WERI-Rb-1 (cell line): Measurements from ENCODE around the gene MEGF8.

Experiments used
- DNase-seq: peaks from one replicate; pipeline ENCODE4 v3.0.0-alpha.2; 2020
- H3K27ac ChIP-seq: fragments of 250-450 bp; sonication (Bioruptor Pico); 2 replicates; pipeline ENCODE4 v1.5.1; 2020; ENCODE audit warnings: mild to moderate bottlenecking, moderate library complexity
- H3K27me3 ChIP-seq: fragments of 250-450 bp; sonication (Bioruptor Pico); 2 replicates; pipeline ENCODE4 v1.5.1; 2021; ENCODE audit warnings: mild to moderate bottlenecking, low read depth, moderate library complexity; ENCODE audit not compliant: insufficient read depth, severe bottlenecking
- H3K36me3 ChIP-seq: fragments of 250-450 bp; sonication (Bioruptor Pico); 2 replicates; pipeline ENCODE4 v1.5.1; 2020; ENCODE audit warnings: mild to moderate bottlenecking, moderate library complexity
- H3K4me3 ChIP-seq: 2 replicates; pipeline ENCODE4 v1.5.1; 2011; ENCODE audit warnings: low read depth, mild to moderate bottlenecking, control low read depth, low read length
- H3K9me3 ChIP-seq: fragments of 250-450 bp; sonication (Bioruptor Pico); 2 replicates; pipeline ENCODE4 v1.5.1; 2021; ENCODE audit warnings: mild to moderate bottlenecking, moderate library complexity; ENCODE audit not compliant: severe bottlenecking
- TF ChIP-seq, protein P1 (sequence below): IDR thresholded peaks from 2 replicates; pipeline ENCODE4 v1.5.1; 2011; ENCODE audit warnings: low read depth, mild to moderate bottlenecking, control low read depth, inconsistent platforms, low read length

MEGF8 gene

DNA sequence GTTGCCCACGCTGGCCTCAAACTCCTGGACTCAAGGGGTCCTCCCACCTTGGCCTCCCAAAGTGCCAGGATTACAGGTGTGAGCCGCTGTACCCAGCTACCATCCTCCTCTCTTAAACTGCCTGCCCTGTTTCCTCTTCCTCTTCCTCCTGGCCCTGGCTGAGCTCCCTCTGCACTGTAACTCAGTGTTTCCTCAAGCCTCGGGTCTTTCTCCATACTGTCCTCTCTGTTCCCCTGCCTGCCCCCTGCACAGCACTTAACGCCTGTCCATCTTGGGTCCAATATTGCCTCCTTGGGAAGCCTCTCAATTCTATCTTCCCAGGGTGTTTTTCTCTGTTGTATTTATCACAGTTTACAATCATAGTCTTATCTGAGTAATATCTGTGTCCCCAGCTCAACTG is 95.7 kb downstream of the MEGF8 start:
- TF ChIP-seq, protein P1, sequence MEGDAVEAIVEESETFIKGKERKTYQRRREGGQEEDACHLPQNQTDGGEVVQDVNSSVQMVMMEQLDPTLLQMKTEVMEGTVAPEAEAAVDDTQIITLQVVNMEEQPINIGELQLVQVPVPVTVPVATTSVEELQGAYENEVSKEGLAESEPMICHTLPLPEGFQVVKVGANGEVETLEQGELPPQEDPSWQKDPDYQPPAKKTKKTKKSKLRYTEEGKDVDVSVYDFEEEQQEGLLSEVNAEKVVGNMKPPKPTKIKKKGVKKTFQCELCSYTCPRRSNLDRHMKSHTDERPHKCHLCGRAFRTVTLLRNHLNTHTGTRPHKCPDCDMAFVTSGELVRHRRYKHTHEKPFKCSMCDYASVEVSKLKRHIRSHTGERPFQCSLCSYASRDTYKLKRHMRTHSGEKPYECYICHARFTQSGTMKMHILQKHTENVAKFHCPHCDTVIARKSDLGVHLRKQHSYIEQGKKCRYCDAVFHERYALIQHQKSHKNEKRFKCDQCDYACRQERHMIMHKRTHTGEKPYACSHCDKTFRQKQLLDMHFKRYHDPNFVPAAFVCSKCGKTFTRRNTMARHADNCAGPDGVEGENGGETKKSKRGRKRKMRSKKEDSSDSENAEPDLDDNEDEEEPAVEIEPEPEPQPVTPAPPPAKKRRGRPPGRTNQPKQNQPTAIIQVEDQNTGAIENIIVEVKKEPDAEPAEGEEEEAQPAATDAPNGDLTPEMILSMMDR: no peak
- Histone ChIP-seq H3K9me3 (peaks cover 2% of the 10 kb centered on the region), H3K4me3 (no peak overlapping the region), H3K36me3 (no peaks in the 10 kb centered on the region), H3K27me3 (no peaks in the 10 kb centered on the region), H3K27ac (no peak overlapping the region)
- DNase-seq: no peak

DNA sequence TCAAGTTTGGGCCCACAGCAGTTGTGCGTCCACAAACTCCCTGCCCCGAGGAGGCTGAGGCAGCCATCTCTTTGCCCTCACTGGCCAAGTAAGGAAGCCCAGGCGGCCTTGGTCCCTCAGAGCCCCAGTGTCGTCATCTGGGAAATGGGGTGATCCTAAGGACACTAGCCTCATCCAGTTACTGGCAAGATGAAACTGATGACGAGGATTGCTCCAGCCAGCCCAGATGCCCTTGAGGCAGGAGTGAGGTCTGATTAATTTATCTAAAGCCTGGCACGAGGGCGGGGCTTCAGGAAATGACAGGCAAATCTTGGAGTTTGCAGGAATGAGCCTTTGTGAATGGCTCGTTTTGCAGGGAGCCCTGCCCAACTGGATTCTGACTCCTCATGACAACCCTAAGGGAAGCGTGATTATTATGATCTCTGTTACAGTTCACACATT is 96.2 kb downstream of the MEGF8 start:
- Histone ChIP-seq H3K27me3 (no peaks in the 10 kb centered on the region), H3K27ac (no peak overlapping the region), H3K4me3 (no peak overlapping the region), H3K9me3 (peaks cover 2% of the 10 kb centered on the region), H3K36me3 (no peaks in the 10 kb centered on the region)
- DNase-seq: no peak
- TF ChIP-seq, protein P1: no peak

DNA sequence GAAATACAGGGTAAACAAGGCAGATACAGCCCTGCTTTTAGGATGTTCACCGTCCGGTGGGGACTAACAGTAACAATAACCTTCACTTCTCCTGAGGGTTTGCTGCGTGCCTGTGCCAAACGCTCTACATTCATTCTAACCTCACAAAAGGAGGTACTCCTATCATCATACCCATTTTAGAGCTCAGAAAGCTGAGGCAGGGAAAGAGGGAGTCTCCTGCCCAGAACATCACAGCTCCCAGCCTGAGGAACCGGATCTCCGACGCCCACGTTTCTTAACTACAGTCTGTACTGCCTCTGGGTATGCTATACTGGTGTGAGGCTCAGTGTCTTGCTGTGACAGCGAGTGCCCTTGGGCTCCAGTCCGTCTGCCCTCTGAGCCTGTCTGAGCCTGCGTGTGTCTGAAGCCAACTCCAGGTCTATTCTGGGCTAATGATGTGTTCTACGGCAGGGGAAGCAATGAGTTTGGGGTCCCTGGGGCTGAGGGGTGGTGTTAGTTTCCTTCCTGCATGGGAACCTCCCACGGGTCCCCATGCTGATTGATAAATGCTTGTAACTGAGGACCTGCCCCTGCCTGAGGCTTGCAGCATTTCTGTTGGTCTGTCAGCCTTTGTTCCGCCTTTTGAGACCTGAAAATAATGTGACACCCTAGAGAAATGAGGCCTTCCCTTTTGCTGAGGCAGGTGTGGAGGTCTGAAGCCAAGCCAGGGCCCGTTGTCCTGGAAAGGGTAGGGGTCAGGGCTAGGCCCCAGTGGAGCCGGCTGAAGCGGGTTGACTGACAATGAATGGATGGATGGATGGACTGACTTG is 96.9 kb downstream of the MEGF8 start:
- no peaks in the 10 kb centered on the region for H3K27me3 ChIP-seq
- no peak overlapping the region for H3K4me3 ChIP-seq
- no peak for DNase-seq
- H3K27ac ChIP-seq: no peak overlapping the region
- no peaks in the 10 kb centered on the region for H3K36me3 ChIP-seq
- TF ChIP-seq, protein P1: no peak
- peaks cover 2% of the 10 kb centered on the region for H3K9me3 ChIP-seq

DNA sequence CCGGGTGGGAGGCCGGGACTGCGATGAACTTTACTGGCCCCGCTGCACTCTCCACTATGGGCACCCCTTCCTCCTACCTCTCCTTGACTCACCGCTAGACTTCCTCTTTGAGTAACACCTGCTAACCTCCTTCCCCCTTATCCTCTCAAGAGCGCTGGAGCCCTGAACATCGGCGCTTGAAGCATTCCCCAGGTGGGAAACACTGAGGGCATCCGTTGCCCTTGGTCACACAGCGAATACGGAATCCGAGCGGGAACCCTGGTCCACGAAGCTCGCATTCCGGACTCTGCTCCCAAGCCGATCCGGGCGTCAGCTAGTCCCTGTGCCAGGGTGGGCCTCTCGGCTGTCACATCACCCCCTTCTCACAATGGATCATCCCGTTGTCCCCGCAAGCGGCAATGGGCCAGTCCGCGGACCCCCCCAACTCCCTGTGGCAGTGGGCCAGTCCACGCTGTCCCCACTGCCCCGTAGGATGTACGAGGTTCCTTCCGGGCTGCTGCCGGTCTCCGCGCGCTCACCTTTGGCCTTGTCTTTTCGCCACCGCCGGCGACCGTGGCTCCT is 97.5 kb downstream of the MEGF8 start:
- TF ChIP-seq, protein P1: no peak
- DNase-seq: no peak
- no peaks in the 10 kb centered on the region for H3K27me3 ChIP-seq
- no peaks in the 10 kb centered on the region for H3K36me3 ChIP-seq
- H3K4me3 ChIP-seq: no peak overlapping the region
- no peak overlapping the region for H3K27ac ChIP-seq
- peaks cover 2% of the 10 kb centered on the region for H3K9me3 ChIP-seq

DNA sequence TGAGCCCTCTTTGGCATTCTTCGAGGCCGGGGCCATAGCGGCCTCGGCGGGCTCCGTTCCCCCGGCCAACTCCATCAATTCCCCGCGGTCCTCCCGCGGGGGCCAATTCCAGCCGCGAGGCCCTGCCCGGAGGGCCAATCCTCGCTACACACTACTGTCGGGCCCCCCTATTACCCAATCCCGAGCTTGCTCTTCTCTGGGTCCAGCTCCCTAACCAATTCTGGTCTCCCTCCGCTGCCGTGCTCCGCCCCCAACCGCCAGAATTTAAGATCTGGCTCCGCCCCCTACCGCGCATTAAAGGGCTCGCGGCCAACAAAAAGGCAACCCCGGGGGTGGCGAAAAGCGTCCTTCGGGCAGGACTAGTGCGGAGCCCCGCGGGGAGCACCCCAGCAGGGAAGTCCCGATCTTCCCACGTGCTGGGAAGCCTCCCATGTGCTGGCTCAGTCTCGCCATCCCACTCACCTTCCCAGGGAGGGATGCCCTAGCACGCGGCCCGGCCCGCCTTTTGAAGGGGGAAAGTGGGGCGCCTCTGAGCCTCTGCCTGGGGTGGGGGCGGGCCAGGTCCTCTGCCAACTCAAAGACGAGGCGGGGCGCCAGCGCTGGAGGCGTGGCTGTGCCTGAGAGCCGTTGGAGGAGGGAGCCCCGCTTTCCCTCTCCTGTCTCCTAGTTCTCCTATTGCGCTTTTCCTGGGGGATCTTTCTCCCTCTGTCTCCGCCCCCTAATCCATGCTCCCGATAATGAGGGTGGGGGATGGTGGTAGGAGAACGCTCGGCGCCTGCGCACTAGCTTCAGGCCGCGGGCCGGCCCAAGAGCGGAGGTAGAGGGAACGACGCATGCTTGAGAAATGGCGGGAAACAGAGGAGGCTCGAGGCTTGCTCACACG is 98.3 kb downstream of the MEGF8 start:
- Histone ChIP-seq H3K4me3 (no peak overlapping the region), H3K9me3 (peaks cover 2% of the 10 kb centered on the region), H3K36me3 (no peaks in the 10 kb centered on the region), H3K27ac (no peak overlapping the region), H3K27me3 (no peaks in the 10 kb centered on the region)
- TF ChIP-seq, protein P1: no peak
- DNase-seq: no peak
